ENCODE measurements around the gene THOC2.
"Not testable (repeated sequence)": the region's sequence is repeated elsewhere in the genome, so short reads cannot be mapped to it uniquely, and the experiment has no call there.

The THOC2 gene

GRCh38 chrX:123665197-123665596 lies 67.7 kb downstream of the THOC2 start:
- DNase-seq = no peak

GRCh38 chrX:123664467-123665167 lies 68.2 kb downstream of the THOC2 start:
- not testable (repeated sequence) for DNase-seq

- not testable (repeated sequence) for DNase-seq
Observed at GRCh38 chrX:123663720-123664119, 69.1 kb downstream of the THOC2 start.

GRCh38 chrX:123656507-123656906 lies 76.3 kb downstream of the THOC2 start:
- DNase-seq = not testable (repeated sequence)

- not testable (repeated sequence) for DNase-seq
Observed at GRCh38 chrX:123648811-123649181, 84.1 kb downstream of the THOC2 start.

GRCh38 chrX:123648028-123648810 lies 84.6 kb downstream of the THOC2 start:
- no peak for DNase-seq

- no peak for DNase-seq
Observed at GRCh38 chrX:123647244-123647643, 85.6 kb downstream of the THOC2 start.

- DNase-seq = no peak
Observed at GRCh38 chrX:123629502-123629901, 103.3 kb downstream of the THOC2 start.

- DNase-seq = no peak
Observed at GRCh38 chrX:123626962-123627361, 105.9 kb downstream of the THOC2 start.

GRCh38 chrX:123625952-123626351 lies 106.9 kb downstream of the THOC2 start:
- no peak for DNase-seq

GRCh38 chrX:123625477-123625876 lies 107.4 kb downstream of the THOC2 start:
- DNase-seq = no peak

- DNase-seq = no peak
Observed at GRCh38 chrX:123617007-123617406, 115.8 kb downstream of the THOC2 start.

- no peak for DNase-seq
Observed at GRCh38 chrX:123610915-123611314, 121.9 kb downstream of the THOC2 start.

GRCh38 chrX:123607806-123608205 lies 125.0 kb downstream of the THOC2 start:
- no peak for DNase-seq

GRCh38 chrX:123607270-123607669 lies 125.6 kb downstream of the THOC2 start:
- DNase-seq = no peak

- no peak for DNase-seq
Observed at GRCh38 chrX:123603491-123603890, 129.4 kb downstream of the THOC2 start.

GRCh38 chrX:123601437-123601836 lies 131.4 kb downstream of the THOC2 start:
- no peak for DNase-seq

- no peak for DNase-seq
Observed at GRCh38 chrX:123600181-123600580, 132.7 kb downstream of the THOC2 start.

GRCh38 chrX:123590842-123591486 lies 141.9 kb downstream of the THOC2 start:
- no peak for DNase-seq

GRCh38 chrX:123588723-123589122 lies 144.1 kb downstream of the THOC2 start:
- DNase-seq = no peak

- no peak for DNase-seq
Observed at GRCh38 chrX:123581586-123581985, 151.3 kb downstream of the THOC2 start.

GRCh38 chrX:123580792-123581191 lies 152.1 kb downstream of the THOC2 start:
- DNase-seq = no peak

GRCh38 chrX:123574027-123574426 lies 158.8 kb downstream of the THOC2 start:
- not testable (repeated sequence) for DNase-seq
